HUES6 (cell line): Measurements from ENCODE around the gene MYO3B.
"Not testable (repeated sequence)": the region's sequence is repeated elsewhere in the genome, so short reads cannot be mapped to it uniquely, and the experiment has no call there.

Source experiments
- H3K27ac ChIP-seq: 2 replicates; pipeline ENCODE4 v1.7.0; 2013; ENCODE audit warnings: low read depth, mild to moderate bottlenecking, low read length, inconsistent platforms
- H3K27me3 ChIP-seq: 2 replicates; pipeline ENCODE4 v1.6.1; 2013; ENCODE audit warnings: low read length; ENCODE audit not compliant: control insufficient read depth, insufficient read depth
- H3K36me3 ChIP-seq: 2 replicates; pipeline ENCODE4 v1.6.1; 2013; ENCODE audit warnings: low read length; ENCODE audit not compliant: control insufficient read depth, insufficient read depth
- H3K4me1 ChIP-seq: 2 replicates; pipeline ENCODE4 v1.6.1; 2013; ENCODE audit warnings: low read length; ENCODE audit not compliant: control insufficient read depth, insufficient read depth
- H3K4me3 ChIP-seq: 2 replicates; pipeline ENCODE4 v1.5.1; 2013; ENCODE audit warnings: low read depth, low read length
- H3K9ac ChIP-seq: one replicate; pipeline ENCODE4 v1.6.1; 2013; ENCODE audit warnings: mild to moderate bottlenecking, low read length
- H3K9me3 ChIP-seq: 2 replicates; pipeline ENCODE4 v1.6.1; 2013; ENCODE audit warnings: low read depth, low read length; ENCODE audit not compliant: control insufficient read depth, insufficient read depth

MYO3B gene

DNA sequence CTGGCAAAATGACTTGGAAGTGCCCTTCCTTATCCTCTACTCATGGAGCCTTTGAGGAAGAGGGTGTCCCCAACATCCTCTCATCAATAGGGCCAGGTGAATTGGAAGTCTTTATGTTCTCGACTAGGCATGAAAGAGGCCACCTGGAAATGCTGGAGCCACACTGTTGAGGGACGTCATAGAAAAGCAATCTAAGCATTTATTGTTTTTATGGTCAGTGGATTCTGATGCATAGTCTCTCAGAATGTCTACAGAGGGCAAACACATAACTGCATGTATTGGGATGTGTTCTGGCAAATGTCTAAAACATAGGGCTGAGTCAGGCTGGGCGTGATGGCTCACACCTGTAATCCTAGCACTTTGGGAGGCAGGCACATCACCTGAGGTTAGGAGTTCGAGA lies 290.6 kb downstream of the MYO3B start:
- Histone ChIP-seq H3K36me3 (no peaks in the 10 kb centered on the region), H3K27me3 (no peaks in the 10 kb centered on the region), H3K27ac (no peak overlapping the region; the same call in 1 of the 2 replicates), H3K4me1 (peaks cover 6% of the 10 kb centered on the region; the same call in 1 of the 2 replicates), H3K9me3 (no peaks in the 10 kb centered on the region; the same call in 1 of the 2 replicates), H3K9ac (no peak overlapping the region), H3K4me3 (no peak overlapping the region)

DNA sequence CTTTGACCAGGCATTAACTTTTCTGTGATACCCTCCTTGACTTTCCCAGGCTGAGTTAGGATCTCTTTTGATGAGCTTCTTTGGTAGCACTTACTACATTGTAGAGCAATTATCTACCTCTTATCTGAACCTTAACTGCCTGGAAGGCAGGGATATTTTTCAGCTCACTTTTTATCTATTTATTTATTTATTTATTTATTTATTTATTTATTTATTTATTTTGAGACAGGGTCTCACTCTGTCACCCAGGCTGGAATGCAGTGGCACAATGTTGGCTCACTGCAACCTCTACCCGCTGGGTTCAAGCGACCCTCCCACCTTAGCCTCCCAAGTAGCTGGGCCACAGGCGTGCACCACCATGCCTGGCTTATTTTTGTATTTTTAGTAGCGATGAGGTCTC lies 294.6 kb downstream of the MYO3B start:
- not testable (repeated sequence) for H3K4me1 ChIP-seq, H3K27ac ChIP-seq, H3K9ac ChIP-seq, H3K36me3 ChIP-seq, H3K27me3 ChIP-seq, H3K9me3 ChIP-seq, H3K4me3 ChIP-seq

DNA sequence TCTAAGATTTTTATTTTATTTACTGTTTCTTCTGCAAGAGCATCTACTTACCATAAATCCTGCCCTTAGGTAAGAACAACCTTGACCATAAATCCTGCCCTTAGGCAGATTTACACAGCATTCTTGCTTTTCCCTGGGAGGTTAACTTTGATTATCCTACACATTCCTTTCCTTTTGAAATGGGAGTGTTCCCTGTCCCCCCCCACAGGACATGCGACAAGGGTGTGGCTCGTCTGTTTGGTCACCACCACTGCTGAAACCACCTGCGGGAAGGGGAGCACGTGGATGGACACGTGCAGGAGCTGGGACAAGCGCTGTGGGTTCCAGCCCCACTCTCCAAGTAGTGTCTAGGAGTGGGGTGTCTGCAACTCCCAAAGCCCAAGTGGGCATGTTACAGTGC lies 297.9 kb downstream of the MYO3B start:
- H3K36me3 ChIP-seq: no peaks in the 10 kb centered on the region
- H3K27ac ChIP-seq: no peak overlapping the region

DNA sequence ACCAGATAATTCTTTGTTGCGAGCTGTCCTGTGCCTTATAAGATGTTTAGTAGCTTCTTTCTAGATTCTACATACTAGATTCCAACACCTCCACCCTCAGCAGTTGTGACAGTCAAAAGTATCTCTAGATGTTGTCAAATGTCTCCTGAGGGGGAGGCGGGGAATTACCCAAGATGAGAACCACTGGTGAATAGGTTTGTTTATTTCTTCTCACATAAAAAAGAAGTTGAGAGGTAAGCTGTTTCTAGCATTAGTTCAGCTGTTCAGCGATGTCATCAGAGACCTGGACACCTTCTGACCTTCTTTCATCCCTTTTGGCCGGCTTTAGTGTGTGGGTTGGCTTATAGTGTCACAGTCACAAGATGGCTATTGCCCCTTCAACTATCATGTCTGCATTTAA lies 299.7 kb downstream of the MYO3B start:
- Histone ChIP-seq H3K27ac (no peak overlapping the region), H3K4me1 (no peaks in the 10 kb centered on the region), H3K36me3 (no peaks in the 10 kb centered on the region), H3K9ac (no peak overlapping the region), H3K4me3 (no peak overlapping the region), H3K9me3 (peaks cover 2% of the 10 kb centered on the region; the same call in 1 of the 2 replicates), H3K27me3 (no peaks in the 10 kb centered on the region)

More for the DNA sequence above, 297.9 kb downstream of the MYO3B start:
- Histone ChIP-seq H3K27me3 (no peaks in the 10 kb centered on the region), H3K9ac (no peak overlapping the region), H3K9me3 (peaks cover 2% of the 10 kb centered on the region; the same call in 1 of the 2 replicates), H3K4me3 (no peak overlapping the region), H3K4me1 (no peaks in the 10 kb centered on the region)

DNA sequence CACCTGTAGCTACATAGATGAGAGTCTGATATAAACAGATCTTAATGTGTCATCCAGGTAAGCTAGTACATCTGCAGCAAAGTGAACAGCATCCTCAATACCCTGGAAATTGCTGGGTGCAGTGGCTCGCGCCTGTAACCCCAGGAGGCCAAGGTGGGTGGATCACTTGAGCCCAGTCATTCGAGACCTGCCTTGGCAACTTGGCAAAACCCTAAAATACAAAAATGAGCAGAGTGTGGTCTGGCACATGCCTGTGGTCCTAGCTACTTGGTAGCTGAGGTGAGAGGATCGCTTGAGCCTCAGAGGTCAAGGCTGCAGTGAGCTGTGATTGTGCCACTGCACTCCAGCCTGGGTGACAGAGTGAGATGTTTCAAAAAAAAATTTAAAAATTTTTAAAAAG lies 303.3 kb downstream of the MYO3B start:
- Histone ChIP-seq H3K36me3 (no peaks in the 10 kb centered on the region), H3K9me3 (no peaks in the 10 kb centered on the region; the same call in 1 of the 2 replicates), H3K9ac (no peak overlapping the region), H3K4me1 (no peaks in the 10 kb centered on the region), H3K27me3 (no peaks in the 10 kb centered on the region), H3K4me3 (no peak overlapping the region), H3K27ac (no peak overlapping the region)

DNA sequence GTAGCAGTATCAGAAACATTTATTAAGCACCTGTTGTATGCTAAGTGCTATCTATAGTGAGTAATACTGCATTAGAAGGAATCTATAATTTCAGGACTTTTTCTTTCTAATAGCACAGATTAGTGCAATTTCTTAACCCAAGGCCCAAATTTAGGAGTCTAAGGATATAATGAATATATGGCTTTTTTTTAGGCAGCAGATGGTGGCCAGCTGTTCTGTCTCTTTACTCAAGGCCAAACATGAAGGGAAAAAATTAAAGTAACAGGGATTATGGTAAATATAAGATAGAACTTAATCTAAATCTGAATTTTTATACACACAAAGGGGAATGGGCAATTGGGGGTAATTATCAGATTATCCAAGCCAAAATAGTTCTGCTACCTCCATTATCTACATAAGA lies 306.6 kb downstream of the MYO3B start:
- Histone ChIP-seq H3K36me3 (no peaks in the 10 kb centered on the region), H3K9ac (no peak overlapping the region), H3K4me3 (no peak overlapping the region), H3K27me3 (no peaks in the 10 kb centered on the region), H3K9me3 (no peaks in the 10 kb centered on the region; the same call in 1 of the 2 replicates), H3K4me1 (peaks cover 7% of the 10 kb centered on the region; the same call in 1 of the 2 replicates), H3K27ac (no peak overlapping the region)

DNA sequence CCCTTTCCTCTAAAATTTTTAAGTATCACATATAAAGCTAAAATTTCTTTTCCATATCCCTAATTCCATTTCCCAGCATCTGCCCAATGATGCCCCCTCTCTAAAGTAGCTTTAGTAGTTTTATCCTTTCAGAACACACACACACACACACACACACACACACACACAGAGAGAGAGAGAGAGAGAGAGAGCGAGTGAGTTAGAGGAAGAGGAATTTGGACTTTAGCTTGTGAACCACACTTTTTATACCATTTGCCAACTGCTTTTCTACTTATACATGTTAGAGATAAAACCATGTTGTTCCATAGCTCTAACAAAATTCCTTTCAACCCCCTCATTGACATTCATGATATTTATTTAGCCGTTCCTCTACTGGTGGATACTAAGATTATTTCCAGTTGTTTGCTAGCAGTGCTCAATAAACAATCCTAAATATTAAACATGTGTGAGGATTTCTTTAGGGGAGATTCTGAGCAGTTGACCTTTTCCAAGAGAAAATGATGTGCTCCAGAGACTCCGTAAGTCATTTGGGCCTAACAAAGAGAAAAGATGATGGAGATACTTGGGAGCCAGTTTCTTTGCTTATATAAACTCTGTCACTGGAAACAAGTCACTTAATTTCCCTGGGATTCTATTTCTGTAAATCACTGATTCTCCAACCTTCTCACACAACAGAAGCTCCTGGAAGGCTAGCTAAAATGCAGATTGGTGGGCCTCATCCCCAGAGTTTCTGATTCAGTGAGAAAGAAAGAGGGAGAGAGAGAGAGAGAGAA lies 307.5 kb downstream of the MYO3B start:
- H3K27me3 ChIP-seq: no peaks in the 10 kb centered on the region
- no peaks in the 10 kb centered on the region; the same call in 1 of the 2 replicates for H3K9me3 ChIP-seq
- H3K9ac ChIP-seq: no peak overlapping the region
- H3K4me1 ChIP-seq: peaks cover 7% of the 10 kb centered on the region; the same call in 1 of the 2 replicates
- H3K36me3 ChIP-seq: no peaks in the 10 kb centered on the region
- no peak overlapping the region for H3K27ac ChIP-seq
- H3K4me3 ChIP-seq: no peak overlapping the region

DNA sequence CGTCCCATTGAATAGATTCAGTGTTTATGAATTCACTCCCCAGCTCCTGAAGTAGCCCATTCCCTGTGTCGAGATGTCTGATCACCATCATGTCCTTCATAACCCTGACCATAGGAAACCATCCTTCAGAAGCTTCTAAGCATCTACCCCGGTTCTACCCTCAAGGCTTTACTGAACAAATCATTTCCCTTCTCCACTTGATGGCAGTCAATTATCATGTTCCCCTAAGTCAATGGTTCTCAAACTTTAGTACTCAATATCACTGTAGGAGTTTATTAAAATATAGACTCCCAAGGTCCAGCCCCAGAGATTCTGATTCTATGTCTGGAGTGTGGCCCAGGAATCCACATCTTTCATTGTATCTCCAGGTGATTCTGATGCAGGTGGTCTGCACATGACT lies 308.8 kb downstream of the MYO3B start:
- Histone ChIP-seq H3K9ac (no peak overlapping the region), H3K27ac (no peak overlapping the region), H3K27me3 (no peaks in the 10 kb centered on the region), H3K9me3 (no peaks in the 10 kb centered on the region; the same call in 1 of the 2 replicates), H3K36me3 (no peaks in the 10 kb centered on the region), H3K4me3 (no peak overlapping the region), H3K4me1 (peaks cover 7% of the 10 kb centered on the region; the same call in 1 of the 2 replicates)

DNA sequence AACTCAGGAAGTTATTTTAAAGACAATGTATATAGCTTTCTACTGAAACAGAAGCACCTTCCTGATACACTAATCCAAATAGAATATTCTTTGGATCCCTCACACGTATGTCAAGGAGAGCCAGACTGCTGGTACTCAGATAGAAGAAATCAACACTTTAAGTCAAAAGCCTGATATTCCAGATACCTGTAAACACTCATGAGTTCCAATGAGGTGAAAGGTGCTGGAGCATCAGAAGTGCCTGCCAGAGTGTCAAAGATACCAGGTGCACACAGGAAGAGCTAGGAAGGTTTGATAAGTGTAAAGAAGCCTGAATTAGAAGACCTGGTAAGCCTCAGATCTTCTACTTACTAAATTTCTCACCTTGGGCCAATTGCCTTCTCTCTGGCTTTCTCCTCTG lies 310.9 kb downstream of the MYO3B start:
- Histone ChIP-seq H3K4me3 (no peak overlapping the region), H3K36me3 (no peaks in the 10 kb centered on the region), H3K4me1 (peaks cover 7% of the 10 kb centered on the region; the same call in 1 of the 2 replicates), H3K27me3 (no peaks in the 10 kb centered on the region), H3K27ac (no peak overlapping the region), H3K9ac (no peak overlapping the region), H3K9me3 (no peaks in the 10 kb centered on the region; the same call in 1 of the 2 replicates)

DNA sequence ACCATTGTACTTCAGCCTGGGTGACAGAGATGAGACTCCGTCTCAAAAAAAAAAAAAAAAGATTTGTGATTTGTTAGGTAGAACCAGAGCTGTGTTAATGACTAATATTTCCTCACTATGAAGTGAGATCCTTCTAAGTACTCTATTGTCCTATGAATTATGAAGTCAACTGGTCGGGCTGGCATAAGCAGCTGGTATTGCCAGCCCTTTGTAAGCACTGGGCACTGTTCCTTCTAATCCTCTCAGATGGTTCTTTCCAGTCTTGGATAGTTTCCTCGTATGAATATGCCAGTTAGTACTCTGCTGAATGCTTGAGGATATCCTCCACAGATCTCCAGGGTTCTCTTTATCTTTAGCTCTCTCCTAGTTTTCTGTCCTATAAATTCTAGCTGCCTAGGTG lies 314.1 kb downstream of the MYO3B start:
- H3K9me3 ChIP-seq: no peaks in the 10 kb centered on the region

DNA sequence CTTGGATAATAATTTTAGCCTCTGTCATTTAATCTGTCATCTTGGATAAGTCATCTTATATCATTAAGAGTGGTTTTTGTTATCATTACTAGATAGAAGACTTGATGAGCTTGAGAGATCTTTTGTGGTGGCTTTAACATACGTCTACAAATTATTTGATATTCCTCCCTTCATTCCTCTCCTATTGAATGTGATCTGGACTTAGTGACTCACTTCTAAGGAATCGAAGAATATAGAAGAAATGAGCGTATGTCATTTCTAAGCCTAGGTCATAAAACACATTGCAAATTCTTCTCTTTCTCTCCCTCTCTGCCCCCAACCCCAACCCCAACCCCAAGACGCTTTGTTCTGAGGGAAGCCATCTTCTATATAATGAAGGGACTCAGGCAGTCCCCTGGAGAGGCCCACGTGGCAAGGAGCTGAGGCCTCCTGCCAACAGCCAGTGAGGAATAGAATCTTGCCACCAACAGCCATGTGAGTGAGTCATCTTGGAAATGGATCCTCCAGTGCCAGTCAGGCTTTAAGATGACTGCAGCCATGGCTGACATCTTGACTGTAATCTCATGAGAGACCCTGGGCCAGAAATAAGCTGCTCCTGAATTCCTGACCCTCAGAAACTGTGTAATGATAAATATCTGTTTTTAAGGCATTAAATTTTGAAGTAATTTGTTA lies 315.6 kb downstream of the MYO3B start:
- H3K9me3 ChIP-seq: no peaks in the 10 kb centered on the region
- peaks cover 15% of the 10 kb centered on the region; the same call in 1 of the 2 replicates for H3K4me1 ChIP-seq
- no peak overlapping the region for H3K4me3 ChIP-seq
- H3K27me3 ChIP-seq: no peaks in the 10 kb centered on the region
- no peak overlapping the region for H3K27ac ChIP-seq
- no peak overlapping the region for H3K9ac ChIP-seq
- no peaks in the 10 kb centered on the region for H3K36me3 ChIP-seq

More for the DNA sequence above, 314.1 kb downstream of the MYO3B start:
- Histone ChIP-seq H3K4me1 (peaks cover 13% of the 10 kb centered on the region; the same call in 1 of the 2 replicates), H3K9ac (no peak overlapping the region), H3K36me3 (no peaks in the 10 kb centered on the region), H3K27me3 (no peaks in the 10 kb centered on the region), H3K4me3 (no peak overlapping the region), H3K27ac (no peak overlapping the region)
